Stomach (tissue), 4 donors: ENCODE data around the gene NXN.

Experiments used
- CTCF ChIP-seq, 7 experiments: fragments of 450-650 bp in 4 of 7; fragments of 200-600 bp in 3 of 7; sonication (generic) in 3 of 7; IDR thresholded peaks; one replicate each; pipeline ENCODE4 v1.5.1; 2016 to 2019; ENCODE audit warnings: antibody characterized with exemption in 7 of 7, control low read depth in 2 of 7, mild to moderate bottlenecking in 1 of 7
- POLR2AphosphoS5 ChIP-seq, 3 donors: sonication (generic); formaldehyde crosslinking; IDR thresholded peaks; one replicate each; pipeline ENCODE4 v1.6.1; 2016; ENCODE audit warnings: antibody characterized with exemption in 3 of 3

- no peak for TF ChIP-seq CTCF (IDR thresholded peaks at IDR 0.05)
- no peak for TF ChIP-seq POLR2AphosphoS5 (IDR thresholded peaks at IDR 0.05)
Observed at GRCh38 chr17:909642-910323, 69.8 kb downstream of the NXN start.
